GM18870 (cell line): ENCODE data around the gene APC2.
"Not testable (repeated sequence)": the region's sequence is repeated elsewhere in the genome, so short reads cannot be mapped to it uniquely, and the experiment has no call there.

ENCODE experiments used
- ATAC-seq: cut with Tn5 transposase; IDR thresholded peaks from one replicate; pipeline ENCODE4 v1.9.1; 2021; ENCODE audit warnings: moderate library complexity; ENCODE audit not compliant: unreplicated experiment

APC2 gene

DNA sequence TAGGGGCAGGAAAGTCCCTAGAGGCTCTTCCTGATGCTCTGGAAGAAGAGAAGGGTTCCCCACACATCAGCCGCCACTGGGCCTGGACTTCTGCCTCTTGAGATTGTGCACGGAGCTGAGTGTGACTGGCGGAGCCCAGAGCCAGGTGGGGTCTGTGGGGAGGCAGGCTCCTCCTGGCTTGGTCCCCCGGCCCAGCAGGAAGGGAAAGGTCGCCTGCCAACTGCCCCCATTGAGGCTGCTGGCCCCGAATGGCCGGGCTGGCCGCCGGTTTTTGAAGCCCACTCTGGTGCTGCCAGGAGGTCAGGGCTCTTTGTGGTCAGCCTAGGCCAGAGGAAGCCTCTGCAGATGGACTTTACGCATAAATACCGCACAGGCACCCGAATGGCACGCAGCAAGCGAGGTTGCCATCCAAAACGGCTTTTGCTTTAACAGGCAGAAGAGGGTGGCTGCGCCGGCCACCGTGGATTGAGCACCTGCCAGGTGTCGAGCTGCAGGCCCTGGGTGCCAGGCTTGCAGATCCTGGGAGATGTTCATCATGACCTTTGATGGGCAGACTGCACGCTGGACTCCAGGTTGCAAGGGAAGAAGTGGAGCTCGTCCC lies 37.5 kb upstream of the APC2 start:
- no peak for ATAC-seq

DNA sequence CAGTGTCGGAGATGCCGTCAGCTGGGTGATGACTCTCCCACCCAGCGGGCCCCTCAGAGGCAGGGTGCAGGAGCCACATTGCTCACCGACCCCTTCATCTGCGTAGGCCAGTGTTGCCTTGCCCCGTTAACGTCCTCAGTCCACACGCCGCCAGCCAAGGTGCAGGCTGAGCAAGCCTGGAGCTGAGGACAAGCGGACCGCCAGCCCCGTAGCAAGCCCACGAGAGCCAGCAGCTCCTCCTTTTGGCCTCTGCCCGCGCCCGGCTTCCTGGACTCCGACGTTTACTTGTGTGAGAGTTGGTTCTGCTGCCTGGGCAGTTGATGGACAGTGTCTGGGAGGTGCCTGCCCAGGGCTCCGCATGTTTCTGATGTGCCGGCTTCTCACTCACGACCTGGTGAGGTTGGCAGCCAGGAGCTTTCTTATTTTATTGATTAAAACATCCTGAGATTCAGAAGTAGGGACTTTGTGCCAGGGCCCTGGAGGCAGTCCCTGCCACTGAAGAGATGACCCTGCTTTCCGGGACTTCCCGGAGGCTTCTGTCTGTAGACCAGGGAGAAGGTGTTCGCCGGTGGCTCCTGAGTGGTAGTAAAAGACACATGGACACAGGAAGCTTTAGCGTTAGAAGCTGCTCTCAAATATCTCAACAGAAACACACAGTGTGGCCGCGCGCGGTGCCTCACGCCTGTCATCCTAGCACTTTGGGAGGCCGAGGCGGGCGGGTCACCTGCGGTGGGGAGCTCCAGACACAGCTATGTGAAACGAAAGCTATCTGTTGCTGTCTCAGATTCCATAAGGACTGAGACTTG lies 36.7 kb upstream of the APC2 start:
- ATAC-seq: no peak

DNA sequence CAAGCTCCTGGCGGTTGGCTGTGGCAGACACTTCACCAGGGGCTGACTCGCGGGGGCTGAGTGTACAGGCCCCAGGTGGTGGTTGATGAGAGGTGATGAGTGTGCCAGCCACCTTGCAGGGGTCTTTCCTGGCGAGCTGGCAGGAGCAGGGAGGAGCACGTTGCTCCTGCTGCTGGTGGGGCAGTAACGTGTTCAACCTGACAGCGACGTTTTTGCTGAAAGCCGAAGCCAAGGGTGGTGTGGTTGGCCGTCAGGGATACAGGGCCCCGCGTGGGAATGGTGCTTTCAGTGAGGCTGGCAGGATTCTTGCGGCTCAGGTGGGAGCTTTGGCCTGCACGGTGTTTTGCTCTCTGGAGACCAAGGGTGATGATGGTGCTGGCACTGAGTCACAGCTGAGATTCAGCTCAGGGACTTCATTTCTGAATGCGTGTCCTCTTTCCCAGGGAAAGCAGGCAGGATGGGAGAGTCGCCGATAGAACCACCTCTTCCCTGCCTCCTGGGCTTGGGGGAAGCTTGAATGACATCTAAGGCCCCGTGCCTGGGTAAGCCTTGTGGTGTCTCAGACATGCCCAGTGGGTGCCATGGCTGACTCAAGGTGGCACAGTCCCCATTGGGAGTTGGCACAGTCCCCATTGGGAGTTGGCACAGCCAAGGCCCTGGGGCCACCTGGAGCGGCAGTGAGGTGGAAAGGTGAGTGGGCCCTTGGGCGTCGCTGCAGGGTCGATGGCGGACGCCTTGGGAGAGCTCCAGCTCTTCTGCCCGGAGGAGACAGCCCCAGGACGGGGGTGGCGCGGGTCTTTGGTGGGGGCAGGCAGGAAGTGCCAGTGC lies 33.7 kb upstream of the APC2 start:
- ATAC-seq: no peak

DNA sequence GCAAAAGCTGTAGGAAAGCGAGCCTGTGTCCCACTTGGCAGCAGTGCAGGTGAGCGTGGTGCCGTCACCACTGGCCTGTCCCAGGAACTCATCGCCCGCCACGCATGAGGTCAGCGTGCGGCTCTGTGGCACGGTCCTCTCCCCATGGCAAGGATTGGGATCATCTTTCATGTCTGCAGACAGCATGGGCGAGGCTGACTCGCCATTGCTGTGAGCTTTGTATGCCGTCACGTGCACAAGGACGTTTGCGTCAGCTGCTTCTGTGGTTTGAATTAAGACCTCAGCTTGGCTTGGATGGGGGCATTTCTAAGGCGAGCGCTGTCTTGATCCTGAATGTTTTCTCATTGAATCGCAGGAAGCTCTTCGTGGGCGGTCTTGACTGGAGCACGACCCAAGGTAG lies 32.8 kb upstream of the APC2 start:
- ATAC-seq: no peak

DNA sequence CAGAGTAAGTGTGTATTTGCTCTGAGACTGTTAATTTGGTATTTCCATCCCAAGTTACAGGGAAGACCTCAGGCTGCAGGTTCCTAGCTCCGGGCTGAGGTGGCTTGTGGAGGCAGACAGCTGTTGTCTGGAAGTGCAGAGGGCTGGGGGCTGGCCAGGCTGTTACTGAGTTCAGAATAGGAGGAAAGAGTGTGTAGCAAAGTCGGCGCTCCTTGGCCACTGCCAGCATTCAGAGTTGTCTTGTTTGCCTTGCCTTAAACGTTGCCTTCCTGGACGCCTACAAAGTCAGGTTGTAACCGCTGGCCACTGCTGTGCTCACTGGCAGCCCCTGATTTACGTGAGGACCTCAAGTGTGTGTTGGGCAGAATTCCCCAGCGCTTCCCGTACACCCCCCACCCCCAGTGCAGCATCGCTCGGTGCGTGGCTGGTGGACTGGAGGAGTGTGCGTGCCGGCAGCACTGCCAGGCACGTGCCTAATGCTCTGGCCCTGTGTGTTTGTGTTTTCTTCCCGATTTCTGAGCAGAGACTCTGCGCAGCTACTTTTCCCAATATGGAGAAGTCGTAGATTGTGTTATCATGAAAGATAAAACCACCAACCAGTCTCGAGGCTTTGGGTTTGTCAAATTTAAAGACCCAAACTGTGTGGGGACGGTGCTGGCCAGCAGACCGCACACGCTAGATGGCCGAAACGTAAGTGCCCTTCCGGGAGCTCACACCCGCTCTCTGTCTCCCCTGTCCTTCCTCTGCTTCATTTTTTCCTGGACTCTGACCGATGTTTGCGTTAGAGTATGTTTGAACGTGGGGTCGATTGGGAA lies 32.0 kb upstream of the APC2 start:
- no peak for ATAC-seq

DNA sequence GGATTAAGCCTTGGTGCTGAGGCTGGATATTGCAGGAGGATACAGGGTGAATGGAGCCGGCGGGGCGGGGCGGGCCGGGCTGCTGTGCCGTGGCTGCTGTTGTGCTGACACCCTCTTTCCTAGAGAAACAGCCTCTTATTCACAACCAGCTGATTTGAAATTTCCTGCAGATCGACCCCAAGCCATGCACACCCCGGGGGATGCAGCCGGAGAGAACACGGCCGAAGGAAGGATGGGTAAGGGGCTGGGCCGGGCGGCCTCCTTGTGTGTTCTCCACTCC lies 31.5 kb upstream of the APC2 start:
- no peak for ATAC-seq

DNA sequence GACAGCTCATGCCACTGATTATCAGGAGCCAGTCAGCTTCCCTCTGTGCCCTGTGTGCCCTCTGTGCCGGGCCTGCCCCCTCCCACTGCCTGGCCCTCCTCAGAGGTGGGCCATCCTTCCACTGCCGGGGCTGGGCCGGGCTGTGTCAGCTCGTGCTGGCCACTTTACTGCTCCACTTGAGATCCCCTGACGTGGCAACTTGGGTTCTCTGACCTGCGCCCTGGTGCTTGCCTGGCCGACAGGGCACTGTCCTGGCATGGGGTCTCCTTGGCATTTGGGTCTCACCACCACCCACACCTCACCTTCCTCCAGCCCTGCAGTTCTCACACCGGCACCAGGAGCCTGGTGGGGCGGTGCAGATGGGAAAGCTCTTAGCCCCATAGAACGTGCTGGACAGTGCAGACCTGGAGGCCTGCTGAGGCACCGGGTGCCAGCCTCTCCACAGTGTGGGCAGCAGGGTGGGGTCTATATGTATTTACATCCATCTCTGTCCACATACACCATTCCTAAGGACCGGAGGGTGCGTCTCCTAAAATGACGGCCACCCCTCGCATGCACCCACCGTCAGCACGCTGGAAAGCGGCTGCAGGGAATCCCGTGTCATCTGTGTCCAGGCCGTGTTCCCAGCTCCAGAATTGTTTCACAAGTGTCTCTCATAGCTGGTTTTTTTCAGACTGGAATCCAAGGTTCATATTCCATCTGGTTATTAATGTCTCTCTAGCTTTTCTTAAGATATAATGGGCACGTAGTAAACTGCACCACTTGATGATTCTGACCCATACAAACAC lies 30.8 kb upstream of the APC2 start:
- no peak for ATAC-seq

DNA sequence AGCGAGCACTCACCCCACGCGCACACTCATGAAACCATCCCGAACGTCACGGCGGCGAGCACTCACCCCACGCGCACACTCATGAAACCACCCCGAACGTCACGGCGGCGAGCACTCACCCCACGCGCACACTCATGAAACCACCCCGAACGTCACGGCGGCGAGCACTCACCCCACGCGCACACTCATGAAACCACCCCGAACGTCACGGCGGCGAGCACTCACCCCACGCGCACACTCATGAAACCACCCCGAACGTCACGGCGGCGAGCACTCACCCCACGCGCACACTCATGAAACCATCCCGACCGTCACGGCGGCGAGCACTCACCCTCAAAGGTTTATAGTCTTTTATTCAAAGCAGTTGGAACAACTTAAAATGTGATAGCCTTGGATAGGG lies 29.8 kb upstream of the APC2 start:
- ATAC-seq: not testable (repeated sequence)

DNA sequence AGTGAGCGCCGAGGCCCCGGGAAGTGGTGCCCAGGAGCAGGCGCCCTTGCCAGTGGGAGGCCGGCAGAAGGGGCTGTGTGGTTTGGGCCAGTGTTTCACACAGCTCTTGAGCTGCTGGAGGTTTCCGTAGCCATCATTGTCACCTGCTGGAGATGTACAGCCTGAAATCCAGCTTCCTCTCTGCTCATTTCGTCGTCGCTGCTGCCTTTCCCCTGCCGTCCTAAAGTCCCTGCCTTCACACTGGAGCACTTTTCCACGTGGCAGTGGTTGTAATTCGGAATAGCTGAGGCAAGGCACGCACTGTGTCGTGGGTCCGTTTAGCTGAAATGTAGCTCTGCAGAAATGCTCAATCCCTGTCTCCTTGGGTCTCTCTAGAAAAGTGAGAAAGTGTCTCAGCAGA lies 29.3 kb upstream of the APC2 start:
- ATAC-seq: no peak

DNA sequence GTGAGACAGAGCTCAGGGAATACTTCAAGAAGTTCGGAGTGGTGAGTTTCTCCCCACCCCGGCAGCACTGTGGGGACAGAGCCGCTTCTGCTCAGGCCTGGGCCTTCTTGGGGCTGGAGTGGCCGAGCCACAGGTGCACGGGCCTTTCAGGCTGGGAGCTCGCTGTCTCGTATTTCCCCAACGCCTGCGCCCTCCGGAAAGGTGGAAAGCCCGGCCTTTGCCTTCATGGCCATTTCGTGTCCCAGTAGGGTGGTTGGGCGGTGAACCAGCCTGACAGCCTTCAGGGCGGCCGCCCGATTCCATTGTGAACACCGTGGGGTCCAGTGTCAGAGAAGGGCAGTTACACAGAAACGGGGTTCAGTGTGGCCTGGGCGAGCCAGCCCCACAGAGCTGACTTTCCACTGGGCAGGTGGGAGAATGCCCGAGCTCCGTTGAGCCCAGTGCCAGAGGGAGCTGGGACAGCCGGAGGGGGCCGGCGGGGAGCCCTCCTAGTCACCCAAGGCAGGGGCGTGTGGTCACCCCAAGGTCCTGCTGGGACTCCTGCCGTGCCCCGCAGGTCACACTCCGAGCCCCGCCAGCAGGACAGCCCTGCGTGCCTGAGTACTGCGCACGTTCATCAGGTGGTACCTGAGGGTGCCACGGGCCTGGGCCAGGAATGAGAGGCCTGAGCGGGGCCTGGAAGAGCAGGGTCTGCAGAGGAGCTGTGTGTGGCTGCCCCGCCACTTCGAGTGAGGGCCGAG lies 28.5 kb upstream of the APC2 start:
- ATAC-seq: no peak

DNA sequence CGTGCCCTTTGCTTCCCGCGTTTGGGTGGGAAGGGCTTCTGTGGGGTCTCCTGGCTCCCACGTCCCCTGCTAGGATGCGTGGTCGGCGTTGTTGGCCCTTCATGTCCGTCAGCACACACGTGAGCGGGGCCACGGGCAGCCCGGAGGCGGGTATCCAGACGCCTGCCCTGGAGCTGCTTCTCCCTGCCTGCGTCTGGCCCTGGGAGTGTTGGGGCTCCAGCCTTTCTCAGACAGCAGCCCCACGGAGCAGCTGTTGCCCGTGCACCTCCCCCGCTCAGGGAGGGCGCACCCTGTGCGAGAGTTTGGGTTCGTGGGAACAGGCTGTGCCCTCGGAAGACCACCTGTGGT lies 28.0 kb upstream of the APC2 start:
- no peak for ATAC-seq

DNA sequence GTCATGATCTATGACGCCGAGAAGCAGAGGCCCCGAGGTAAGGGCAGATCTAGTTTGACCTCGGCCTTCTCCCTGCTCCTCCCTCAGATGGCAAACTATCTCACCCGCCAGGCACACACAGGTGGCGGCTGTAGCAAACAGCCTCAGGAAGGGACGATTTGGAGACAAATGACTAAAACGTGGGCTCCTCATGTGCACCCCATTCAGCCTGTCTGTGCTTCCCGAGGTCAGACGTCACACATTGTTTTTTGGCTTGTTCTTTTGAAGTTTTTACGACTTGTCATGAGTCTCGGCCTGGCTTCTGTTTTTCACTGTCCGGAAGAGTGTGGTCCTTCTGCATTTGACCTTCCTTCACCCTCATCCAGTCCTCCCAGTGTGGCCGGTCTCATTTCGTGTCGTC lies 27.6 kb upstream of the APC2 start:
- ATAC-seq: no peak

DNA sequence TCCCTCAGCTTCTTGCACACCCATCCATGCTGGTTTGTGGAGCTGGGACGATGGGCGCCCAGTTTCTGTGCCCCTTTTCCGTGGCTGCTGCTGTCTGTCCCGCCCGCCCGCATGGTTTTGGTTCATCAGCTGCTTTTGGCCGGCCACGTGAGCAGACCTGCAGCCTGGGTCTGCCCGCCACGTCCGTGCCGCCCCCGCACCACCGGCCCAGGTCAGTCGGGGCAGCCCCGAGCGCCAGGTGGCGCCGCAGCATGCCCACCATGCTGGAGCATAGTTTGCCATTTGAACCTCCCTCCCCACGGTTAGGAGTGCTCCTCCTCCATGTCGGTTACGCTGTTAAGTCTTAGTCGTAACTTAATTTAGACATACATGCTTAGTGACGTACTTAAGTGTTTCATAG lies 27.0 kb upstream of the APC2 start:
- no peak for ATAC-seq

DNA sequence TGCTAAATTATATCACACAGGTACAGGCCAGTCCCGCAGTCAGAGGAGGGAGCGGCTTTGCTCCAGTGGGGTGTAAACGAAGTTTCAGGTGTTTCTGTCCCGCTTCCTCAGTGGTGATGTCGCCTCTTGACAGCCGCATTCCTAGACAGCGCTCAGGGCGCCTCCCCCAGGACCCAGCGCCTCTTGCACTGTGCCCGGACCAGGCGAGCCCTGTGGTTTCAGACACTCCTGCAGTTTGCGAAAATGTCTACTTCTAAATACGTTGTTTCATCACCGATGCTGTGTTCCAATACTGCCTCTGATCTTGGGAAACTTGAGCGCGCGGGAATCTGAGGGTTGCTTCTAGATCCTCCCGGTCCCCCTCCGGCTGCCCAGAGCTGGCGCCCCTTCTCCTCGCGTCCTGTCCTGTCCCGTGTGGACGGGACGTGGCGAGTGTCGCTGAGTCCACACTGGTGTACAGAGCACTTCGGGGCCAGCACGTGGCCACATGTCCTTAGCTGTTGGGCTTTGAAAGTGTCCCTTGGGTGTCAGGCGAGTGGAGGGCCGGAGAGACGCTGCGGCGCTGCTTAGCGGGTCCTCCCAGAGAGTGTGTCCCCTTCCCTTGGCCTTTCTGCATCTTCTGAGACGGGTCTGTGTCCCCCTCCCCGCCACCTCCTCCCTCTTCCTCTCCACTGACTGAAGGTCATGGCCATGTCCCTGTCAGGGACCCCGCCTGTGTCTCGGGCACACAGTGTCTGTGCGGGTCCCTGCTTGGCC lies 26.3 kb upstream of the APC2 start:
- ATAC-seq: no peak

DNA sequence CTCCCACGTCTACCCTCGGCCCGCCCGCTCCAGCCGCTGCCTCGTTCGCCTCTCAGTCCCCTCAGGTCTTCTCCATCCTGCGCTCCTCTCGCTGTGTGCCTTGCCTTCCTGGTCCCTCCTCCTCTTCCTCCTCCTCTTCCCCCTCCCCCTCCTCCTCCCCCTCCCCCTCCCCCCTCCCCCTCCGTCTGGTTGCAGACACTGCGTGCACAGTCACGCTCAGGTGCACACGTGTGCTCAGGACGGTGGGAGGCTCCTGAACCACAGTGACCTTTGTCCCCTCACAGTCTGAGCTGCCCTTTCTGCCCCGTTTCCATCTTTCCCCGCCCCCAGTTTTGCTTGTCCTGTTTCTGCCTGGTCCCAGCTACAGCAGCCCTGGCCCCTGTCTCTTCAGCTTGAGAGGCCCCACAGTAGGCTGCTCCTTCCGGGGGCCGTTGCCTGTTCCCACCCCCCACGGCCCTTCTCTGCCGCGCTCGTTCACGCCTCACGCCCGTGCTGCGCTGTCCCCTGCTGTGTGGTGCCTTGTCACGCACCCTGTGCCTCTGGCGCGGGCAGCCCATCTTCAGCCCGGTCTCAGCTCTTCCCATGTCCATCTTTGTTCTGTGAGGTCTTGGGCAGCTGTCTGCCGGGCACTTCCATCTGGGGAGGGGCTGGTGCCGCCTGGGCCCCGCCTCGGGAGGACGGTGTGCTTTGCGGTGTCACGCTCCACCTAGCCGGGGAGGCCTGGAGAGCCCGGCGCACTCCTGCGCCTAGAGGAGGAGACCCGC lies 25.5 kb upstream of the APC2 start:
- ATAC-seq: no peak

DNA sequence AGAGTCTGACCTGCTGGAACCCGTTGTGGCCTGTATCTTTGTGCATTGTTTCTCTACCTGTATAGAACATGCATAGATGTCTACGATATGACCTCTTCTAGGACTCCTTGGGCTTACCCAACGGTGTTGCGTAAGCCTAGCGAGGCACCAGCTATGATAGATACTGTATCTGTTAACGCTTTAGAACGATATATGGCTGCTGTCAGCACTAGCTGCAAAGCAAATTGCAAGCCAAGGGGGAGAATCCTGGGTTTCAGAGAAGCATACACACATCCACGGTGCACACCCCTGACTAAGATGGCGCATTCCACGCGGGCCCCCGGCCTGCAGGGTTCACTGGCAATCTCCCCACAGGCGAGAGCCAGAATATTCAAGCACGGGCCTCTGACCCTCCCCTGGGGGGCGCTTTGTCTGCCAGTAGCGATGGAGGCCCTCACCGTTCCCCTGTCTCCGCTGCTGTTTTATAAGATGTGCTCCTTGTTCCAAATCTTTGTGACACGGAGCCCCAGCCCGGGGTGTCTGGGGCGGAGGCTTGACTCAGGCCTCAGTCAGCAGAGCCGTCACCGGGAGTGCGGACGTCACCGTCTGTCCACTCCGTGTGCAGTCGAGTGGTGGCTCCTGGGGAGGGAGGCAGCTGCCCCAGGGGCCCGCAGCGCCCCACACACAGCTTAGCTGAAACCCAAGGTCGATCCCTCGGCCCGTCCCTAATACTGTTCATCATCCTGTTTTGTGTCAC lies 24.7 kb upstream of the APC2 start:
- ATAC-seq: no peak

DNA sequence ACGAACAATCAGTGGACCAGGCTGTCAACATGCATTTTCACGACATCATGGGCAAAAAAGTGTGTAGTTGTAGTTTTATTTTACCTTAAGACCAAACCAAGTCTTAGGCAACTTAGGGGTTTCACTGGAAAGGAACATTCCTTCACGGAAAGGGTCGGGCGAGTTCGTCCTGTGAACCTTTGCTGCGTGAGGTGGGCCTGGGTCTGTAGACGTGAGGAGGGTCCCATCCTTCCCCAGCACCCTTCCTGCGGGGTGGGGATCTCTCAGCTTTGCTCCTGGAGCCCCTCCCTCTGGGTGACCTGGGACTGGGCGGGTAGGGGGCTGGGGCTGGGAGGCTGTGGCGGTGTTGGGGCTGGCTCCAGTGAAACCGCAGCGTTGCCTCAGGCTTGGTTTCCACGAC lies 24.0 kb upstream of the APC2 start:
- ATAC-seq: no peak

DNA sequence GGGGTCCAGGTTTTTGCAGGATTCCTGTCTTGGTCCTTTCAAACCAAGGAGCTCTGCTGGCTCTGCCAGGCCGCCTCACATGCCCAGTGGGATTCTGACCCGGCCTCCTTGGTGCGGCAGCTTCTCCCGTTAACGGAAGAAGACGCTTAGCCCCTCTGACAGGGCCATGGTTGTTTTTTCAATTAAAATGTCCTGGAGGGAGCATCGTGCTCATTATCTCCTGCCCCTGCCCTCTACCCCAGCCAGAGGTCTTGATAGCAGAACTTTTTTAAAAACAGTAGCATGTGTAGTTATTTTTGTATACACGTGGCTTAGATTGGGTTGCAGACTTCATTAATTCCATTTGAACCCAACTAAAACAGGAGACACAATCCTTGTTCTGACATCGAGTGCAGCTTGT lies 23.2 kb upstream of the APC2 start:
- no peak for ATAC-seq
